Right forelimb (tissue), 1 donor: ENCODE results near the gene CHD6.

Source experiments
- DNase-seq: peaks from one replicate; pipeline ENCODE4 v3.0.0-alpha.2; 2018

Gene CHD6

DNA sequence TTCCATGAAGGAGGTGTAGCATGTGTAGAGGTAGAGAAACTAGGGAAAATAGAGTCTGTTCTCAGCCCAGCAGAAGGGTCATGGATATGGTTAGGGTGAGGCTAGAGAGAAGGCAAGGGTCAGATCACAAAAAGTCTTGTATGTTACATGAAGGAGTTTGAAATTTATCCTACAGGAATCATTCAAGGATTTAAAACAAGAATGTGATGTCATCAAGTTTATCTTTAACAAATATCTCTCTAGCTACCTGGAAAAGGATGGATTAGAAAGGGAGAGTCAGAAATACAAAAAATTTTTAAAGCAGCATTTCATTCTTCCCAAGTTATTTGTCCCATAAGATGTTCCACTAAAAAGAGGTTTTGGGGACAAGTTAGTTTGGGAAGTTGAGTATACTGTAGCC is 4.4 kb upstream of the CHD6 start:
- no peak for DNase-seq

DNA sequence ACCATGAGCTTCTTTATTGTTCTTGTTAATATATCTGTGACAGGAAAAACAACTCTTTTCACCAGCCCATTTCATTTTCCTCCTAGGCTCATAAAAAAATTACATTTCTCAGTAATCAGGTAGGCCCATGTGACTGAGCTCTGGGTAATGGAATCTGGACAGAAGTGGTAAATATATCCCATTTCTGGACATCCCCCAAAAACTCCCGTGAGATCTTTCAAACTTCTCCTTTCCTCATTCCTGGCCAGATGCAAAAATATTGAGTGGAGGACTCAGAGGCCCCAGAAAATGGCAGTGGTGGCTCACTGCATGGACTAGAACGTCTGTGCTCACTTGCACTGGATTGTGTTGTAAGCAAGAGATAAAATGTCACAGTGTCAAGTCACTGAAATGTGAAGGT is 3.8 kb upstream of the CHD6 start:
- DNase-seq, result no peak

DNA sequence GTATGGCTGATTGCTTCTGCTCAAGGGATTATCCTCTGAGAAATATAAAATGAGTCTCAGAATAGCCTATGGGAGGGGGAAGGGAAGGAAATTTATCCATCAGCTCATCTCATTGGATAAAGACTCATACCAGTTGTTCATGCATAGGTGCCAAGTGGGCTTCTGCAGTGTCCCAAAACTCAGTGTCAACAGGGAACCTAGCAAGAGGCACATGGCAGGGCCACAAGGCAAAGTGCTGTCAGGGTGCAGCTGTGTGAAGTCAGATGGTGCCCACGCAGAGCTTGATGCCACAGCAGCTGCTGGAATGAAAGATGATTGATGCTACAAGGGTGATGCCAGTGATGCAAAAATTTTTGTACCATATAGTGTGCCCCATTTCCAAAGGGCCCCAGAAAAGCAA is 3.2 kb upstream of the CHD6 start:
- no peak for DNase-seq

DNA sequence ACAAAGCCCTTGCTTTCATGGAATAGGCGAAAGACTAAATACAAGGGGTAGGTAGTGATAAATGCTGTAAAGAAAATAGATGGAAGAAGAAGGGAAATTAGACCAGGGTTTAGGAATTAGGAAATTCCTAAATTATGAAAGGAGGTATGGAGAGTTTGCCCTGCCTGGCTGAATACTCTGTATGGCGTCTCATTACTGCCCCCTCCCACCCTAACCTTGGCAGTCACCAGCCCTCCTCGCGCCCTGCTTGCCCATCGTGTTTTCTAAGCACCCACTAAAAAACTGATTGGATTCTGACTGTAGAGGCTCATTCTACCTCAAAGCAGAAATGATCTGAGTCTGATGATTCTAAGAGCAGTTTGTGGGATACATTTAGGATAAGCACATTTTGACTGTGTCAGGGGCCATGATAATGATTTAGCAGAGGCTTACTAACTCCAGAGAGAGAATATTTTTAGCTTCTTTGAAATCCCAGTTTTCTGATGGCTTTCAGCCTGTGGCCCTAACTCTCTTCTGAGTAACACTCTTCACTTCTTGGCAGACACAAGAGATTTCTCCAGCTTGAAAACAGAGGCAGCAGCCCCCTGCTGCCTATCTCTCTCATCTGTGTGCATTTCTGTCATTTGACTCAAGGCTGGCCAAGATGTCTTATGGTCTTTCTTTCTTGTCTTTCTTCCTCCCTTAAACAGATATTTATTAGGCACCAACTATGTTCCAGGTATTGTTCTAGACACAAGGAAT is 1.4 kb upstream of the CHD6 start:
- DNase-seq, result no peak

DNA sequence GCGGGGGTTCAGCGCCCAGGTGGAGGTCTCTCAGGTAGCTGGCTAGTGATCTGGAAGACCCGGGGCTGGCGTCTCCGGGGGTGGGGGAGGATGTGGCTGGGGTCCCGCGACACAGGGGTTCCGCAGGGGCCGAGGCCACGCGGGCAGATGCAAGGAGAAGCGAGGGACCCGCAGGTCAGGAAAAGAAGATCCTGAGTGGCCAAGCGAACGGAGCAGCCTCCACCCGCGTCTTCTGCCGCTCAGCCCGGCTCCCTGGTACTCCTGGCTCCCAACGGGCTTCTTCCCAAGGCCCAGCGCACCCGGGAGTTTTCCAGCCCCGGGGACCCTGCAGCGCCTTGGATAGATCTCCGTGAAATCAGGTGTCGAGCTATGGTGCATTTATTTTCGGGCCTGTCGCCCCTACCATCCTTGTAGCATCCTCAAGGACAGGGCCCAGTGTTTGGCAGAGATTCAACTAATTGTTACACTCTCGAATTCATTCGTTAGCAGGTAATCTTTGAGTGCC is 682 bp upstream of the CHD6 start:
- no peak for DNase-seq

DNA sequence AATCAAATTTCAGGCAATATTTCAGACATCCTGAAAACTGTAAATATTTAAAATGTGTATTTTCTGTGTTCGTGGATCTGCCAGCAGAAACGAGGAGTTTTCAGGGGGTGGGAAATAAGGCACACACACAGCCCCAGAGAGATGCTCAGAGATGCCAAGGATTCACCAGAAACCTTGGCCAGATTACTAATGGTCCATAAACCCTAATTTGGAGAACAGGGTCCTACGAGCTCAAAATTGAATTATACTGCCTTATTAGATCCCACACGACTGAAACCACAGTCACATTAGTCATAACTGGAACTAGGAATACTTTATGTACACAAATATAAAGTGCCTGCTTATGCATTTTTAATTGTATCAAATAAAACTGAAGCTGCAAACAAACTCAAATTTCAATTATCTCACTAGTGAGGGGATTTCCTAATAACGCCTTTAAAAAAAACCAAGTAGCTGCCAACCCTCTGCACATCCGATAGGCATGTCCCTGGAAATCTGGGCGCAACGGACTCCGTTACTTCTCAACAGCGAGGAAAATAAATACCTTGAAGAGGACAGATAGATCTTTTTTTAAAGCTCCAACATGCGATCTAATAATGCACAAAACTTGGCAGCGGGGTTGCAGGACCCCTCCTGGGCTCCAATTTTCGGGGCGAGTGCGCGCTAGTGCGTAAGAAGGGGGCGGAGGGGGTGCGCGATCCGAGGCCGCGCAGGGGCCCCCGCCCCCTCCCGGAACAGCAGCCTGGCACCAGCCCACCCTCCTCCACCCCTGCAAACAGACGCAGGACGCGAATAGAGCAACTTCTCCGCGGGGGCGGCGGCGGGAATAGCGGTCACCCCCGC is 897 bp downstream of the CHD6 start:
- peak; percentile 68 for DNase-seq

DNA sequence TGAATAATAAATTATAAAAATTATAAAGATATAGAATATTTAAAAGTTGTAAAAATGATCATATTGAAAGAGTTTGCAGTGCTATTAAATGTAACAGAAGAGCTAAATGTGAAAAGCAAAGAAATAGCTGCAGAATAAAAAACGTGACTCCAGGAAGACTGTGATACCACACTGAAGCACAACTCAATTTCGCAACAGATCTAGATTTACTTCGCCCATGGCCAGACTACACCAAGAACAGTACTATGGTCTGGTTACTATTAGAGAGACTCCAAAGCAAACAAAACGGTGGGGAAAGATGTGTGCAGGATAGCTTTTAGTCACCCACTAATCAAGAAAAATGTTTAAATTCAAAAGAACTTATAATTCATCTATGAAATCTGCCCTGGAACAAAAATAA is 1.9 kb downstream of the CHD6 start:
- DNase-seq, result no peak

DNA sequence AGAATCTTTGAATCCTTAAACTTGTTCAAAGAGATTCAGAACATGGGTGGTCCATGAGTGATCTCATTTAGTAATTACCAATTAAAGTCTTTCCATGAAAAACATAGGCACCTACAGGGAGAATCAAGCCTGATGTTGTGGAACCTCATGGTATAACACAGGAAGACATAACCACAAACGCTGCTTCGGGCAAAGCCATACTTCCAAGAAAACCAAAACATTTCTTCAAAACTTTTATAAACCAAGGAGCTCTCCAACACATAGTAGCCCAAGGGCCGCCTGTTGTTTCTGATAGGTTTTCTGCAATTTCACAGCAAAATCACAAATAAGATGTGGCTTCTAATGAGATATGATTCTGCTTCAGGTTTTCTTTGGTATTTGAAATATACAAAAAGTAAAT is 2.5 kb downstream of the CHD6 start:
- DNase-seq, result no peak

DNA sequence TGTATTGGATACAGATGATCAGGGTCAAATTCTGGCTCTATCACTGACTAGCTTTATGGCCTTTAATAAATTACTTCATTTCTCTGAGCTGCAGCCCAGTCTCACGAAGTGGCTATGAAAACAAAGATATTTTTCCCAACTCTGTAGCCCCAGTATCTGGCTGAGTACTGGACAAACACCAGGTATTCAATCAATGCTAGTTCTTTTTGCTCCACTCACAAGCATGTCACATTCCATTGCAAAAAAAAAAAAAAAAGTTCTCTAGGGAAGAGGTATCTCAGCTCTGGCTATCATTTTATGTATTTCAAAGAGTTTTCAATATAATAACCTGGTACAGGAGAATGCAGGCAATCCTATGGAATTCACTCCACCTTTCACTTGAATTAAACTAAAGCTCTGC is 3.1 kb downstream of the CHD6 start:
- DNase-seq, result no peak

DNA sequence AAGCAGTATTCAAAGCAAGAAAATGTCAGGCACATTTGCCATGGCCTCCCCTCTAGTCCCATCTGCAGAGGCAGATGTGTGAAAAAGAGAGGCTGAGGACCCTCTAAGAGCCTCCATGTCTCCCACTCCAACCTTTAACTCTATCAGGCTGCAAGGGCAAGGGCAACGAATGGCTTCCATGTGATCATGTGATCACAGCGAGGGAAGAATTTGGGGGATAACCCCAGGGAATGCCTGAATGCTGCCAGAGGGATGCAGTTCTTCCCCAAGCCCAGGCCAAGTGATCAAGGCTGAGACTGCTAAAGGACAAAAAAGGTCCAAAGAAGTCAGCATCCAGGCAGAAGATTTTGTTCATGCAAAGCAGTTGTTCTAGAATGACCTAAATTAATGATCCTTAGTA is 4.9 kb downstream of the CHD6 start:
- DNase-seq, result no peak

DNA sequence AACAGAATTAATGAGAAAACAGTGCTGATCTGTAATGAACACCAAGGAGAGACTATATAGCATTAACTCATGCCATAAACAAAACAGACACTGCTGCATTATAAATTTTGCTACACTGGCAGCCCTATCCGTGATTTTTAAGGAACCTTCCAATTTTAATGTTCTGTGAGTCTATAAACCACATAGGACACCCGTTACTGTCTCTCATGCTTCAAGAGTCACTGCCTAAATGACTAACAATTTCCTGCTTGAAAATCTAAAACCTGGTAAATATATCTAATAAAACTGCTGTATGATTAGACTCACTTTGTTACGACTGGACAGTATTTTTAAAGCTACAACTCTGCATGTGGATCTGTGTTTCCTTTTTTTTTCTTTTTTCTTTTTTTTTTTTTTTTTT is 8.7 kb downstream of the CHD6 start:
- no peak for DNase-seq

DNA sequence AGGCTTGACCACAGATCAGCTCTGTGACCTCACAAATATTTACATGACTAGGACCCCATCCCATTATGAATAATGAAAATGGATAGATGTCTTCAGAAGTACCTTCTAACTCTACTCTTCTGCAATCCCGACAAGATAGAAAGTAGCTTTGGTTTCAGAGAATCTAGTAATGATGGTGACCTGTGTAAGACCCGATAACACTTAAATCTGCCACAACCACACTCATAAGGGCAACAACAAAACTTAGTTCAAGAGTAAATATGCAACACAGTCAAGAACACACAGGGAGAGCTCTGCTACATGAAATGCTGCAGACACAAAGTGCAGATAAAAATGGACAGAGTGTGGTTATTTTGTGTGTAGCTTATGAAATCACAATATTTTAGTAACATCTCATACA is 9.6 kb downstream of the CHD6 start:
- DNase-seq, result no peak

DNA sequence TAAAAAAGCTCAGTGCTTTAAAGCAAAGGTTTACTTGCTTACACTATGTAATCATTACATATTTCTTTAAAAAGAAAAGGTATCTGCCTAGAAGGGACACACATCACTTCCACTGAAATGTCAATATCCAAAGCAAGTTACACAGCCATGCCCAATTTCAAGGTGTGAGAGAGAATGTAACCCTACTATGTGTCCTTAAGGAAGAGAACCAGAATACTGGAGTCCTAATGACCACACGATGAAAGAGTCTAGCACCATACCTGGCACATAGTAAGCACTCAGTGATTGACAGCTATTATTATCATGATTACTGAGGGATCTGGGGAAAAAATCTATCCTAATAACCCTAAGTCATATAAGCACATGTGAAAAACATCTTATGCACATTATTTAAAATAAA is 10.4 kb downstream of the CHD6 start:
- DNase-seq, result no peak

DNA sequence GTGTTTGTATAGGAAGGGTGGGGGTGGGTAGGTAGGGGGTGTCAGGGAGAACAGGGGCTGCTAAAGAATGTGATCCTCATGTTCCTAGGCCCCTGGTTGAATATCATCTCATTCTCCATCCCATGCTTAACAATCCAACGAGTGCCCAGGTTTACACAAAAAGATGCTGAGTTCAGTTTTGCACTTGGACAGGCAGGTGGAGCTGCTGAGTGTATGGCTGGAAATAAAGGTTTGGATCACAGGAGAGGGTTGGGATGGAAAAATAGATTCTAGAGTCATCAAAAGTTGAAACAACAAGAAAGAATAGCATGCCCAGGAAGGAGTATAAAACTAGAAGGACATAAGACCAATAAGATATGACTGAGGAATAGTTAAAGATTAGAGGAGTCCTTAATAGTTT is 14.2 kb downstream of the CHD6 start:
- DNase-seq, result no peak

DNA sequence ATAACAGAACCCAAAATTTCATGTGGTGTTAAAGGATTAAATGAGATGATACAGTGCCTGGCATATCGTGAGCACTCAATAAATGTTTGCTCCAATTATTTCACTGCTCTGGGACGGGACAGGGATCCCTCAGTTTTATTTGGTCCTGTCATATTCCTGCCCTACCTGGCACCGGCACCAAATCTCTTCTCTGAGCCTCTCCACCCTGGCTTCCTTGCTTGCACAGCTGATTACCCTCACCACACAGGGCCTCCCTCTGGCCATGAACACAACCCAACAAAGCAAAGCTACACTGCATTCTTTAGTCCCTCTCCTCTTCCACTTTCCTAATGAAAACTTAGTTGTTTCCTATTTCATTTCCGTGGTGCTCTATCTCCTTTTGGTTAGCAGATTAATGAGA is 16.4 kb downstream of the CHD6 start:
- DNase-seq, result no peak

DNA sequence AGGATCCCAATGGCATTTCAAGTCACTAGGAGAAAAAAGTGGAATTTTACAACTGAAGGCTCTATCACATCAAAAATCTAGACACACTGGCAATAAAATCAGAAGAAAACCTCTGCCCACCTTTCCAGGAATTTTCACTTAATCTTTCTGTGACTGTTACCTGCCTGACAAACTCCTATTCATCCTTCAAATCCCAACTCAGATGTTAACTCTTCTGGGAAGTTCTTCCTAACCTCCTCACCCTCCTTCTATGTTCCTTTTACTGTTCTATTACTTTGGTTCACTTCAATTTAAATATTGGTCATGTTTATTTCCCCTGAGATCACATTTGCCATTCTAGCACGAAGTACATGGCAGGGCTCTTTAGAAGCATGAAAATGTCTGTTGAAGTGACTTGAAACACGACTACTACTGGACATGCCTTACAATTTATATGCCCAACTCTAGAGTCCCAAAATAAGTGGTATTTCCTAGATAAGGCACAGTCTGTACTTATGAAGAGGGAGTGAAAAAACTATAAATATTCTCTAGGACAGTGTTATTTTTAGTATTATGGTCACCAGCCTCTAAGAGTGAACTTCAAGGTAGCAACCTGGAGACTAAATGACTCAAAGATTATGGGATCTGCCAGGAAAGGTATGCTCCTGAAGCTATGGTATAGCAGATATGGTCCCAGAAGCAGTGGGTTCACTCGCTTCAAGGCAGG is 17.1 kb downstream of the CHD6 start:
- DNase-seq, result no peak

DNA sequence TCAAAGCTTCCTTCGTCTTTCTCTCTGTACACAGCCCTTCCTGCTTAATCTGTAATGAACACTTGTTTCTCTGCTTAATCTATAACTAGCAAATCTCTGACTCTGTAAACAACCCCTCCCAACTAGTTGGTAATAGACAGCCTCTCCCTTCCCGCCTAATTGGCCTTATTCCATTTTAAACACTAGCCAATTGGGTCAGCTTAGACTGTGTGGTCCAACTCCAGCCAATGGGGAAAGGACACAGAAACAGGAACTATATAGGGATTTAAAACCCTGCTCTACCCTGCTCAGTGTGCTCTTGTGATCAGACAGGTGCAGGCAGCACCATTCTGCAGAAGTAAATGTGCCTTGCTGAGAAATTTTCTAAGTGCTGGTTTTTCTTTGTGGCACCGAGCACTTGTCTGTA is 18.5 kb downstream of the CHD6 start:
- no peak for DNase-seq

DNA sequence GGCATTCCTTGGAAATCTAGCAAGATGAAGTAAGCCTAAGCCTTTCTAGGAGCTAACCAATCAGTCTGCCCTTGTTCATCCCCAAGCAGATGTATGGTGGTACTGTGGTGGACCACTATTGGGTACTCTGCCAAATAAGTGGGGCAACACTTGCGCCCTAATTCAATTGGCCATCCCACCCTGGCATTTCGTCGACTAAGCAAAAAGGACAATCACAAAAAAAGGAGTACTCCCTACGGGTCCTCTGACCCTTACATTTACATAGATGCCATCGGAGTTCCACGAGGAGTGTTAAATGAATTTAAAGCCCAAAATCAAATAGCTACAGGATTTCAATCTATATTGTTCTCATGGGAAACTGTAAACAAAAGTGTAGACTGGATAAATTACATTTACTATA is 19.5 kb downstream of the CHD6 start:
- DNase-seq, result no peak

DNA sequence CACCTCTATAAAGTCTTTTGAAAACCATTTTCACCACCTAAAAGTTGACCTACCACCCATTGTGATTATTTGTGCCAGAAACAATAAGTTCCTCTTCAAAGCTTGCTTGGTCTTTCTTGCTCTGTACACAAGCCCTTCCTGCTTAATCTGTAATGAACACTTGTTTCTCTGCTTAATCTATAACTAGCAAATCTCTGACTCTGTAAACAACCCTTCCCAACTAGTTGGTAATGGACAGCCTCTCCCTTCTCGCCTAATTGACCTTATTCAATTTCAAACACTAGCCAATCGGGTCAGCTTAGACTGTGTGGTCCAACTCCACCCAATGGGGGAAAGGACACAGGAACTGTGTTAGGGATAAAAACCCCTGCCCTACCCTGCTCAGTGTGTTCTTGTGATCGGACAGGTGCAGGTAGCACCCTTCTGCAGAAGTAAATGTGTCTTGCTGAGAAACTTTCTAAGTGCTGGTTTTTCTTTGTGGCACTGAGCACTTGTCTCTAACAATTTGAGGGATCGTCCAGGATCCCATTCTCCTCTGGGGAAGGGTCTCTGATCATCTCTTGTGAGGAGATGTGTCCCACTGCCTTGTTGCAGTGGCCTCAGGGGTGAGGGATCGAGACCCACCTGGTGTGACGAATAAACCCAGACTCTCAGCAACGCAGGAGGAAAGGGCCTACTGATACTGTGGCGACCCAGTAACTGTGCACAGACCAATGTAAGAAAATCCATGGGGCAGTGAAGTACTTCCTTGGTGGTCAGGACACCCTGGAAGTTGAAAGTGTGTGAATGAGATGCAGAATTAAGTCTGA is 23.5 kb downstream of the CHD6 start:
- no peak for DNase-seq

DNA sequence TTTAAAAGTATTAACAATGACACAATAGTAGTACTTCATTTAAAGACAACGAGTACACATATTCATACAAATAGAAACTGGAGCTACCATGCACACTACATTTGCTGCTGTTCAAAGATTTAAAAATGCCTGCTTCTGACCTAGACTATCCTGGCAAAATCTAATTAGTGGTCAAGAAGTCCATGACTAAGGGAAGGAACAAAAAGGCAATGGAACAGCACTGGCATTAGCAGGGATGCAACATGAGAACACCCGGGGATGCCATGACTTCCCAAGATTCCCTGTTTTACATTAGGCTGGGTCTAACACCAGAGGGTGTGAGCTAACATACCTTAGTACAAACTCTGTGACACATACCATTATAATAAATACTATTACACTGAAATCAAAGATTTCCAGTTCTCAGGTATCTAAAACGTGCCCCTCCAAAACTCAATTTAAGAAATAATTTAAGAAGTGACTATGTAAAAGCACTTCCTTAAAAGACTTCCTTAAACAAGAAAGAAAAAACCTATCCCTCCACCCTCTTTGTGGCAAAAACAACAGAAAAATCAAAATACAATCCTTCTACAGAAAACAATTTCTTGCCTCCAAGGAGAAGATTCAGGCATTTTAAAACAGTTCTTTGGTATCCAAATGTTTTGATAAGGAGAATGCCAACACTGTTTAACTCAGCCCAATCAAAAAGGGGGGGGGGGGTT is 25.5 kb downstream of the CHD6 start:
- no peak for DNase-seq

DNA sequence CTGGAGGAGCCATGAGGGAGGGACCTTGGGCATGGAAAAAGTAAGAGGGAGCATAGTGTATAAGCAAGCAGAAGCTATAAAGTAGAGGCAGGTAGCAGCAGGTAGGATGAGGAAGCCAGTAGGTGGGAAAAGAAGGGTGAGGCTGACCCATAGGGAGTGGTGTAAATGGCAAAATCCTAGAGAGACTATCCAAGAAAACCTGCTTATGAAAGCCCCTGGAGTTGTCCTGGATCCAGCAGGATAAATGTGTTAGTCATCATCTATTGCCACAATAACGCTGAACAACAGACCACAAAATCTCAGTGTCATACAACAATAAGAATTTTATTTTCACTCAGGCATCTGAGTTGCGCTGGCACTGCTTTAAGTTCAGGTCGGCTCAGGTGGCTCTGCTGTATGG is 30.2 kb downstream of the CHD6 start:
- DNase-seq, result no peak

DNA sequence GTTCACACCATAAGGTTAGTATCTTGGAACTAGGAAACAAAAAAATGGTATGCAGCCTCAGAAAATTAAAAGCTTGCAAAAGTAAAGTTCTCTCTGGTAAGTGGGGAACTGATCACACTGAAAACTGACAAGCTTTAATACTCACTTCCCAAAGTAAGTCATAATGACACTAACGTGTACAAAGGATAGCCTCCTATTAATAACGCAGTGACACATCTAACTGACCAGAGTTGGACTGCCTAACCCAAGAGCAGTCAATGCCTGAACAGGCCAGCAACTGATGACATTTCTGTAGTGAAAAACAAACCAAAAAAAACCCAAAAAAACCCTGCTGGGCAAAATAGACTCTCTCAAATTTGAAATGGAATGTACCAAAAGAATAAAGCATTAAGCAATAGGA is 30.7 kb downstream of the CHD6 start:
- DNase-seq, result no peak
